ENCODE results near the gene PARP1.
"Not testable (repeated sequence)": the region's sequence is repeated elsewhere in the genome, so short reads cannot be mapped to it uniquely, and the experiment has no call there.

The PARP1 gene

GRCh38 chr1:226428791-226429461 lies 21.0 kb upstream of the PARP1 start:
- DNase-seq (ENCODE audit: low spot score): no peak

- no peak for DNase-seq (ENCODE audit: low spot score)
Observed at GRCh38 chr1:226428348-226428747, 20.5 kb upstream of the PARP1 start.

- no peak for DNase-seq (ENCODE audit: low spot score)
Observed at GRCh38 chr1:226427131-226427530, 19.2 kb upstream of the PARP1 start.

GRCh38 chr1:226426395-226426794 lies 18.5 kb upstream of the PARP1 start:
- not testable (repeated sequence) for DNase-seq (ENCODE audit: low spot score)

GRCh38 chr1:226425431-226426031 lies 17.6 kb upstream of the PARP1 start:
- DNase-seq (ENCODE audit: low spot score): peak; percentile 41

GRCh38 chr1:226425004-226425378 lies 17.1 kb upstream of the PARP1 start:
- no peak for DNase-seq (ENCODE audit: low spot score)

GRCh38 chr1:226424221-226425003 lies 16.5 kb upstream of the PARP1 start:
- DNase-seq (ENCODE audit: low spot score): peak; percentile 42

- no peak for DNase-seq (ENCODE audit: low spot score)
Observed at GRCh38 chr1:226422478-226422877, 14.6 kb upstream of the PARP1 start.

GRCh38 chr1:226420897-226421296 lies 13.0 kb upstream of the PARP1 start:
- no peak for DNase-seq (ENCODE audit: low spot score)

- DNase-seq (ENCODE audit: low spot score): no peak
Observed at GRCh38 chr1:226420328-226420727, 12.4 kb upstream of the PARP1 start.

- no peak for DNase-seq (ENCODE audit: low spot score)
Observed at GRCh38 chr1:226419284-226420029, 11.6 kb upstream of the PARP1 start.

GRCh38 chr1:226417830-226418546 lies 10.1 kb upstream of the PARP1 start:
- no peak for DNase-seq (ENCODE audit: low spot score)

- no peak for DNase-seq (ENCODE audit: low spot score)
Observed at GRCh38 chr1:226417350-226417749, 9.5 kb upstream of the PARP1 start.

- DNase-seq (ENCODE audit: low spot score): no peak
Observed at GRCh38 chr1:226414098-226414698, 6.3 kb upstream of the PARP1 start.

GRCh38 chr1:226411619-226412018 lies 3.7 kb upstream of the PARP1 start:
- DNase-seq (ENCODE audit: low spot score): no peak

GRCh38 chr1:226410958-226411357 lies 3.1 kb upstream of the PARP1 start:
- no peak for DNase-seq (ENCODE audit: low spot score)

GRCh38 chr1:226409392-226409791 lies 1.5 kb upstream of the PARP1 start:
- no peak for DNase-seq (ENCODE audit: low spot score)

- no peak for DNase-seq (ENCODE audit: low spot score)
Observed at GRCh38 chr1:226408285-226409184, 642 bp upstream of the PARP1 start.

- no peak for DNase-seq (ENCODE audit: low spot score)
Observed at GRCh38 chr1:226407199-226407496, 745 bp downstream of the PARP1 start.

GRCh38 chr1:226406401-226406881 lies 1.5 kb downstream of the PARP1 start:
- peak; percentile 18 for DNase-seq (ENCODE audit: low spot score)

Data from CD4-positive, alpha-beta T cell treated with Interleukin-6 at 100 ng/mL for 8 hours (primary cell).